H1 (cell line): Measurements from ENCODE around the gene VSIG2. TPM values are rescaled to one million over a fixed set of nuclear protein-coding genes. Genes with fewer than 3 reads are reported as not detected.

ENCODE experiments used
- CHD7 ChIP-seq: fragments of 300-600 bp; sonication (generic); IDR thresholded peaks from 2 replicates; pipeline ENCODE4 v1.7.1; 2012; ENCODE audit warnings: low read length, moderate library complexity, mild to moderate bottlenecking, inconsistent platforms; ENCODE audit not compliant: insufficient replicate concordance
- CTBP2 ChIP-seq: IDR thresholded peaks from 2 replicates; pipeline ENCODE4 v1.7.0; 2011; ENCODE audit warnings: borderline replicate concordance, mild to moderate bottlenecking, moderate library complexity, mixed read lengths, low read length; ENCODE audit not compliant: insufficient read depth, insufficient read length
- E2F6 ChIP-seq: IDR thresholded peaks from 2 replicates; pipeline ENCODE4 v1.6.1; 2012; ENCODE audit warnings: inconsistent platforms
- JUN ChIP-seq: IDR thresholded peaks from 2 replicates; pipeline ENCODE4 v1.6.1; 2011; ENCODE audit warnings: low read depth, mild to moderate bottlenecking, improper control_type of control experiment, low read length
- KDM1A ChIP-seq: fragments of 200-600, 300-600 bp; sonication (generic); IDR thresholded peaks from 2 replicates; pipeline ENCODE4 v1.7.1; 2016; ENCODE audit warnings: mild to moderate bottlenecking, low read length, borderline replicate concordance
- SIX5 ChIP-seq: IDR thresholded peaks from 2 replicates; pipeline ENCODE4 v1.6.1; 2011; ENCODE audit warnings: mild to moderate bottlenecking, low read depth, low read length
- SP2 ChIP-seq: IDR thresholded peaks from 2 replicates; pipeline ENCODE4 v1.6.1; 2012; ENCODE audit warnings: mild to moderate bottlenecking, low read length, inconsistent platforms
- TAF1 ChIP-seq: IDR thresholded peaks from 2 replicates; pipeline ENCODE4 v1.6.1; 2011; ENCODE audit warnings: mild to moderate bottlenecking, low read depth, low read length
- TAF7 ChIP-seq: optimal IDR thresholded peaks from 2 replicates; pipeline ENCODE3; 2011; ENCODE audit warnings: low read depth, mild to moderate bottlenecking, inconsistent platforms, low read length, moderate library complexity, borderline replicate concordance
- TBP ChIP-seq: IDR thresholded peaks from 2 replicates; pipeline ENCODE4 v1.6.1; 2011; ENCODE audit warnings: low read depth, low read length, improper control_type of control experiment
- polyA plus RNA-seq, 7 experiments: library from polyadenylated mRNA; depleted of rRNA in 3 of 7; stranded (reverse) in 5 of 7; unstranded in 2 of 7; fragments of >200 nt in 5 of 7; fragments of 200-250 nt in 2 of 7; gene quantifications; 1 replicate in 5 of 7; 2 replicates in 1 of 7; 4 replicates in 1 of 7; pipeline versions ENCODE4 v1.2.1 to v1.2.3, GENCODE V29; 2011 to 2013; ENCODE audit warnings: missing spikeins in 2 of 7, mixed read lengths in 2 of 7
- total RNA-seq: library from RNA; stranded (reverse); fragmentation: NEBNext Ultra II Directional; extraction: Animal tissue kit (Norgen Biotek cat#: 25700); gene quantifications from 2 replicates; pipeline ENCODE4 v1.2.1, GENCODE V29; 2021

VSIG2 gene
- total and polyA plus RNA-seq, 2 of the 8 experiments (the other 6 are each of a cell fraction or from before 2014, with no cell fraction given), result 0.18 TPM; not detected in 1

- TF ChIP-seq CHD7 (no peak), CTBP2 (no peak), E2F6 (no peak), TBP (no peak), SP2 (no peak), SIX5 (no peak), JUN (no peak), TAF7 (no peak), KDM1A (no peak), TAF1 (no peak)
Measured at GRCh38 chr11:124724979-124725718, 26.9 kb downstream of the VSIG2 start (continued).
